OCI-LY7 (cell line): ENCODE data around the gene PDZK1IP1. TPM values are rescaled to one million over a fixed set of nuclear protein-coding genes. Genes with fewer than 3 reads are reported as not detected.

ENCODE experiments used
- BruUV-seq: library from RNA; stranded (reverse); fragments of 400-500 nt; replicated peaks from 2 replicates; lab custom pipeline; 2021; lab: Mats Ljungman, UMichigan
- CTCF ChIA-PET: fragments of 300-600 bp; sonication (Branson Sonifier 250); formaldehyde crosslinking; loops from one replicate; lab custom pipeline; 2022; ENCODE audit warnings: antibody characterized with exemption; ENCODE audit not compliant: unreplicated experiment; lab: Charles Lee
- POLR2A ChIA-PET: fragments of 300-600 bp; sonication (Branson Sonifier 250); formaldehyde crosslinking; loops from one replicate; lab custom pipeline; 2022; ENCODE audit warnings: antibody characterized with exemption; lab: Charles Lee
- DNase-seq: peaks from one replicate; pipeline ENCODE4 v3.0.0-alpha.2; 2015; ENCODE audit warnings: low spot score
- H2AFZ ChIP-seq: fragments of 200-600 bp; sonication (generic), shearing (Covaris generic); 2 replicates; pipeline ENCODE4 v1.6.1; 2014; ENCODE audit warnings: mild to moderate bottlenecking, antibody characterized with exemption, low read length, moderate library complexity
- H3K27ac ChIP-seq: fragments of 200-600 bp; sonication (generic); 2 replicates; pipeline ENCODE4 v1.5.1; 2014; ENCODE audit warnings: mixed run types, low read depth, mild to moderate bottlenecking, moderate library complexity, low read length, inconsistent platforms; ENCODE audit not compliant: poor library complexity, severe bottlenecking
- H3K36me3 ChIP-seq: fragments of 200-600 bp; sonication (generic); 2 replicates; pipeline ENCODE4 v1.6.1; 2014; ENCODE audit warnings: mild to moderate bottlenecking, antibody characterized with exemption, low read length, moderate library complexity, mixed read lengths; ENCODE audit not compliant: insufficient read depth
- H3K4me1 ChIP-seq: fragments of 200-600 bp; sonication (generic); 2 replicates; pipeline ENCODE4 v1.5.1; 2014; ENCODE audit warnings: mild to moderate bottlenecking, low read length; ENCODE audit not compliant: insufficient read depth, poor library complexity, severe bottlenecking
- H3K4me2 ChIP-seq: fragments of 200-600 bp; sonication (generic); 2 replicates; pipeline ENCODE4 v1.6.1; 2014; ENCODE audit warnings: mild to moderate bottlenecking, low read length
- H3K4me3 ChIP-seq: fragments of 200-600 bp; sonication (generic); 2 replicates; pipeline ENCODE4 v1.5.1; 2014; ENCODE audit warnings: mild to moderate bottlenecking, low read depth, low read length; ENCODE audit not compliant: poor library complexity, severe bottlenecking
- H3K79me2 ChIP-seq: fragments of 200-600 bp; sonication (generic); 2 replicates; pipeline ENCODE4 v1.6.1; 2016; ENCODE audit warnings: low read depth, mild to moderate bottlenecking, low read length, moderate library complexity, mixed read lengths; ENCODE audit not compliant: insufficient read depth
- H3K9me2 ChIP-seq: fragments of 200-600 bp; sonication (generic); 2 replicates; pipeline ENCODE4 v1.6.1; 2016; ENCODE audit warnings: mild to moderate bottlenecking, low read length, mixed read lengths; ENCODE audit not compliant: insufficient read depth
- H3K9me3 ChIP-seq: fragments of 200-600 bp; sonication (generic); 2 replicates; pipeline ENCODE4 v1.6.1; 2014; ENCODE audit warnings: mild to moderate bottlenecking, mixed run types, low read length, mixed read lengths
- H4K20me1 ChIP-seq: fragments of 200-600 bp; sonication (generic); 2 replicates; pipeline ENCODE4 v1.6.1; 2014; ENCODE audit warnings: mild to moderate bottlenecking, antibody characterized with exemption, low read length, moderate library complexity, mixed read lengths; ENCODE audit not compliant: insufficient read depth
- EZH2phosphoT487 ChIP-seq: fragments of 200-600 bp; sonication (generic); IDR thresholded peaks from 2 replicates; pipeline ENCODE4 v1.6.1; 2018; ENCODE audit warnings: low read depth, borderline replicate concordance, mild to moderate bottlenecking, mixed run types, antibody characterized with exemption, low read length, moderate library complexity, mixed read lengths
- intact Hi-C: fragments of 100-400 bp; cut with micrococcal nuclease; formaldehyde crosslinking; loops from one replicate; pipeline ENCODE4 v1.10.0; 2022; ENCODE audit not compliant: unreplicated experiment
- total RNA-seq, 2 experiments: library from RNA; depleted of rRNA in 1 of 2; stranded (reverse); fragments of >200 nt in 1 of 2; shearing (Covaris generic) in 1 of 2; gene quantifications; 2 replicates each; pipeline ENCODE4 v1.2.3, GENCODE V29; 2014 to 2022
- TF ChIP-seq, protein P1 (sequence below): fragments of 200-600 bp; sonication (generic); conservative IDR thresholded peaks from 2 replicates; pipeline ENCODE4 v1.5.1; 2014; ENCODE audit warnings: mild to moderate bottlenecking, antibody characterized with exemption, low read length, moderate library complexity, mixed read lengths

Gene PDZK1IP1
- total RNA-seq, 2 experiments from 2014 or later, result not detected

GRCh38 chr1:47213230-47213963 lies 23.6 kb upstream of the PDZK1IP1 start:
- BruUV-seq, result no TSS peak
- no peaks in the 10 kb centered on the region for H3K79me2 ChIP-seq
- no peaks in the 10 kb centered on the region for H3K4me1 ChIP-seq
- no peaks in the 10 kb centered on the region for H3K36me3 ChIP-seq
- no peaks in the 10 kb centered on the region for H3K9me2 ChIP-seq
- no peak overlapping the region for H3K27ac ChIP-seq
- H2AFZ ChIP-seq, result no peak overlapping the region
- ChIA-PET CTCF (interaction anchor here (0.6 kb wide), 1 partner anchor 178 kb away, joined by 3 read pairs; no protein-coding TSS in a partner anchor), POLR2A (no interaction called here)
- H4K20me1 ChIP-seq, result no peaks in the 10 kb centered on the region
- TF ChIP-seq, protein P1, sequence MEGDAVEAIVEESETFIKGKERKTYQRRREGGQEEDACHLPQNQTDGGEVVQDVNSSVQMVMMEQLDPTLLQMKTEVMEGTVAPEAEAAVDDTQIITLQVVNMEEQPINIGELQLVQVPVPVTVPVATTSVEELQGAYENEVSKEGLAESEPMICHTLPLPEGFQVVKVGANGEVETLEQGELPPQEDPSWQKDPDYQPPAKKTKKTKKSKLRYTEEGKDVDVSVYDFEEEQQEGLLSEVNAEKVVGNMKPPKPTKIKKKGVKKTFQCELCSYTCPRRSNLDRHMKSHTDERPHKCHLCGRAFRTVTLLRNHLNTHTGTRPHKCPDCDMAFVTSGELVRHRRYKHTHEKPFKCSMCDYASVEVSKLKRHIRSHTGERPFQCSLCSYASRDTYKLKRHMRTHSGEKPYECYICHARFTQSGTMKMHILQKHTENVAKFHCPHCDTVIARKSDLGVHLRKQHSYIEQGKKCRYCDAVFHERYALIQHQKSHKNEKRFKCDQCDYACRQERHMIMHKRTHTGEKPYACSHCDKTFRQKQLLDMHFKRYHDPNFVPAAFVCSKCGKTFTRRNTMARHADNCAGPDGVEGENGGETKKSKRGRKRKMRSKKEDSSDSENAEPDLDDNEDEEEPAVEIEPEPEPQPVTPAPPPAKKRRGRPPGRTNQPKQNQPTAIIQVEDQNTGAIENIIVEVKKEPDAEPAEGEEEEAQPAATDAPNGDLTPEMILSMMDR, result no peak
- TF ChIP-seq EZH2phosphoT487, result no peak
- no peak for DNase-seq
- H3K4me2 ChIP-seq, result no peak overlapping the region
- intact Hi-C loops, result no loop called here
- H3K9me3 ChIP-seq, result no peaks in the 10 kb centered on the region
- H3K4me3 ChIP-seq, result no peak overlapping the region

DNA sequence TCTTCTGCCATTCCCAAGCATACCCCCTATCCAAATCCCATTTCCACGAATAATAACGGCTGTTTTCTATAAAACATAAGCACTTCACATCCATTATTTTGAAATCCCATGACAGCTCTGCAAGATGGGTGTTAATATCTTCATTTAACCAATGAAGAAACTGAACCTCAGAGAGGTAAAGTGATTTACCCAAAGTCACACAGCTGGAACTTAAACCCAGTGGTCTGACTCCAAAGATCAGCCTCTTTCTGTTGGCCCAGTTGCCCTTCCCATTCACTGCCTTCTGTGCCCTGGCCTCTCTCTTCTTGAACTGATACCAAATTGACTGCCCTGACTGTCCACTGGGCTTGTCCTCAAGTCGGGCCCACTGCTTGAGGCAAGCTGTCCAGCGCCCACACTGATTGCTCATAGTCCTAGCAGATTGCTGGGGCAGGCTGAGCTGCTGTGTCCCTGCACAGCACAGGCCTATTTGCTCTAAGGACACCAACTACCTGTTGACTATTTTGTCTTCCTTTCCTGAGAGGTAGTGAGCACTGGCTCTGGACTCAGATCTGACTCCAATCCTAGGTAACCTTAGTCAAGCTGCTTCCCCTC lies 22.9 kb upstream of the PDZK1IP1 start:
- intact Hi-C loops, result no loop called here
- no TSS peak for BruUV-seq
- CTCF ChIA-PET, result interaction anchor here (0.5 to 0.6 kb wide), 2 partner anchors 144 to 179 kb away, joined by 3 to 7 read pairs; no protein-coding TSS in a partner anchor
- Histone ChIP-seq H3K9me3 (no peaks in the 10 kb centered on the region), H3K79me2 (no peaks in the 10 kb centered on the region), H3K4me2 (no peak overlapping the region), H3K27ac (no peak overlapping the region), H3K36me3 (no peaks in the 10 kb centered on the region), H4K20me1 (no peaks in the 10 kb centered on the region), H3K4me3 (no peak overlapping the region), H3K9me2 (no peaks in the 10 kb centered on the region), H3K4me1 (no peaks in the 10 kb centered on the region), H2AFZ (no peak overlapping the region)
- POLR2A ChIA-PET, result interaction anchor here (1.3 kb wide), 1 partner anchor 11 kb away, joined by 3 read pairs; no protein-coding TSS in a partner anchor
- no peak for DNase-seq
- TF ChIP-seq, protein P1, result no peak
- no peak for TF ChIP-seq EZH2phosphoT487
